ENCODE data around the gene BAD. TPM values are rescaled to one million over a fixed set of nuclear protein-coding genes. Genes with fewer than 3 reads are reported as not detected.
A peak's percentile ranks its signal among the peaks of the same experiment; 100 is the strongest.

BAD gene
- total and polyA plus RNA-seq, 2 of the 13 experiments (the other 11 are each of a cell fraction or from before 2014, with no cell fraction given): 17.9 to 28.5 TPM

- no peak for TF ChIP-seq POGK (CRISPR knock-in tag; conservative IDR thresholded peaks at IDR 0.05)
- peak; percentile 21; the same call in 1 of the 2 replicates for TF ChIP-seq ZNF501 (CRISPR knock-in tag; IDR thresholded peaks at IDR 0.05)
- TF ChIP-seq KLF15 (CRISPR knock-in tag; IDR thresholded peaks at IDR 0.05; ENCODE audit: borderline replicate concordance): no peak
- 0 out of 2 replicates have a peak, but pooled peaks have one; percentile 10 for TF ChIP-seq IKZF5 (CRISPR knock-in tag; IDR thresholded peaks at IDR 0.05)
- no peak for TF ChIP-seq HOXA9 (CRISPR knock-in tag; IDR thresholded peaks at IDR 0.05; ENCODE audit: borderline replicate concordance)
- TF ChIP-seq ZNF253 (CRISPR knock-in tag; IDR thresholded peaks at IDR 0.05; ENCODE audit: borderline replicate concordance): 0 out of 2 replicates have a peak, but pooled peaks have one; percentile 32
- no peak; the same call in 1 of the 2 replicates for TF ChIP-seq ZNF441 (CRISPR knock-in tag; IDR thresholded peaks at IDR 0.05; ENCODE audit: borderline replicate concordance)
- TF ChIP-seq ZNF709 (CRISPR knock-in tag; IDR thresholded peaks at IDR 0.05): no peak
- peak; percentile 57; the same call in 1 of the 2 replicates for TF ChIP-seq THRA (CRISPR knock-in tag; IDR thresholded peaks at IDR 0.05; ENCODE audit: borderline replicate concordance)
- TF ChIP-seq MATR3 (CRISPR knock-in tag; IDR thresholded peaks at IDR 0.05): no peak
- no peak for TF ChIP-seq NR1H2 (CRISPR knock-in tag; IDR thresholded peaks at IDR 0.05; ENCODE audit: borderline replicate concordance, low read depth)
- TF ChIP-seq RAD21 (CRISPR knock-in tag; IDR thresholded peaks at IDR 0.05): no peak
- TF ChIP-seq SRSF4 (IDR thresholded peaks at IDR 0.05; ENCODE audit: low read depth, low read length, poor library complexity, severe bottlenecking): no peak
- no peak for TF ChIP-seq ONECUT2 (CRISPR knock-in tag; IDR thresholded peaks at IDR 0.05)
- 0 out of 2 replicates have a peak, but pooled peaks have one; percentile 17 for TF ChIP-seq NFAT5 (CRISPR knock-in tag; IDR thresholded peaks at IDR 0.05)
- peak; percentile 68; the same call in 1 of the 2 replicates for TF ChIP-seq ZNF784 (CRISPR knock-in tag; IDR thresholded peaks at IDR 0.05; ENCODE audit: borderline replicate concordance)
Measured at GRCh38 chr11:64226507-64227051, 57.9 kb downstream of the BAD start (continued).
